HuH-7.5 (cell line): ENCODE data around the gene CYB5R4.

ENCODE experiments used
- DNase-seq: peaks from one replicate; pipeline ENCODE4 v3.0.0; 2011; ENCODE audit warnings: low spot score

CYB5R4 gene, protein sequence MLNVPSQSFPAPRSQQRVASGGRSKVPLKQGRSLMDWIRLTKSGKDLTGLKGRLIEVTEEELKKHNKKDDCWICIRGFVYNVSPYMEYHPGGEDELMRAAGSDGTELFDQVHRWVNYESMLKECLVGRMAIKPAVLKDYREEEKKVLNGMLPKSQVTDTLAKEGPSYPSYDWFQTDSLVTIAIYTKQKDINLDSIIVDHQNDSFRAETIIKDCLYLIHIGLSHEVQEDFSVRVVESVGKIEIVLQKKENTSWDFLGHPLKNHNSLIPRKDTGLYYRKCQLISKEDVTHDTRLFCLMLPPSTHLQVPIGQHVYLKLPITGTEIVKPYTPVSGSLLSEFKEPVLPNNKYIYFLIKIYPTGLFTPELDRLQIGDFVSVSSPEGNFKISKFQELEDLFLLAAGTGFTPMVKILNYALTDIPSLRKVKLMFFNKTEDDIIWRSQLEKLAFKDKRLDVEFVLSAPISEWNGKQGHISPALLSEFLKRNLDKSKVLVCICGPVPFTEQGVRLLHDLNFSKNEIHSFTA

DNA sequence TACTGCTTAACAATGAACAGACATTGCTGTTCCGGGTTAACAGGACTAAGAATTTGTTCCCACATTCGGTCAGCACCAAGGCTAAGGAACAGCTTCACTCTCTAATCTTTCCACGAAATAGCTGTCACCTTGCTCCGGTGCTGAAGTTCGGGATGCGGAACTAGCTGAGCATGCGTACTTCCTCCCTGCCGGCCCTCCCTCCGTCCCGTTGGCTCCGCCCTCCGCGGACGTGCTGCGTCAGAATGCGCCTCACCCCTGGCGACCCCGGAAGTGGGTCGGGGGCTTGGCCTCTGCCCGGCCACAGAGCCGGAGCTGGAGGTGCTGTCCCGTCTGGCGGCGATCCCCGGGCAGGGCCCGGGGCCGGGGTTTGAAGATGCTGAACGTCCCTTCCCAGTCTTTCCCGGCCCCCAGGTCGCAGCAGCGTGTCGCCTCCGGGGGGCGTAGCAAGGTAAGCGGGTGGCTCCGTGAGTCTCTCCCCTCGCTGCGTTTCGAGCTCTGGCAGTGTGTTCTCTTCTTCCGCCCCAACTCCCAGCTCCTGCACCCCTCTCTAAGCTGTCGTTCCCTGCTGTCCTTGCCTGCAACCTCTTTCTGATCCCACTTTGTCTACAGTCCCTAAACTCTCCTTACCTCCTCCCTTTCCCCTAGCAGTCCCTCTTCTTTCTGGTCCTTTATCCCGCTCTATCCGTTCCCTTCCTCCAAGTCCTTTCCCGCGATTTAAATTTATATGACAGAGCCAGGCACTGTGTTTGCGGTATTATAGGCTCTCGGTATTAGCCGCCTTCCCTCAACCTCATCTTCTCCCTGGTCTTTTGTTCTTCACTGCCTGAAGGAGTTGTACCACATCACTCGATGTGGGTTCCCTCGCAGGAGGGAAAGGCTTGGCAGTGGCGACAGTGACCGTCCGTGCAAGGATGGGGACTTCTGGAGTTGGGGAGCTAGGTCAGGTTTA lies at the start of gene CYB5R4:
Gene CYB5R4, plus strand, starts transcription at position 280 of the 949 bp plus-strand sequence. Its CDS starts 94 bp downstream, at position 374.
- DNase-seq, result peak; percentile 94

DNA sequence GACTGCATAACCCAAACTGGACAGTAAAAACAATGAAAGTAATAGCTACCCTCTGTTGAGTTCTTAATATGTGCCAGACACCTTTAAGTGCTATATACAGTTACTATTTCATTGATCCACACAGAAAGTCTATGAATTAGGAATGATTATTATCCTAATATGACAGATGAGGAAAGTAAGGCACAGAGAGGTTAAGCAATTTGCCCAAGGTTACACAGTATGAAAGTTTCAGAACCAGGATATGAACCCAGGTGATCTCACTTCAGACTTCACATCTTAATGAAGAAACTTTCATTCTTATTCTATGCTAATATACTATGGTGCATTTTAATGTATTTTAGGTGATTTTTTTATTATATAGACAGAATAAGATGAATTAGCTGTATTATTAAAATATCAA lies 46.9 kb upstream of the CYB5R4 start:
- no peak for DNase-seq

DNA sequence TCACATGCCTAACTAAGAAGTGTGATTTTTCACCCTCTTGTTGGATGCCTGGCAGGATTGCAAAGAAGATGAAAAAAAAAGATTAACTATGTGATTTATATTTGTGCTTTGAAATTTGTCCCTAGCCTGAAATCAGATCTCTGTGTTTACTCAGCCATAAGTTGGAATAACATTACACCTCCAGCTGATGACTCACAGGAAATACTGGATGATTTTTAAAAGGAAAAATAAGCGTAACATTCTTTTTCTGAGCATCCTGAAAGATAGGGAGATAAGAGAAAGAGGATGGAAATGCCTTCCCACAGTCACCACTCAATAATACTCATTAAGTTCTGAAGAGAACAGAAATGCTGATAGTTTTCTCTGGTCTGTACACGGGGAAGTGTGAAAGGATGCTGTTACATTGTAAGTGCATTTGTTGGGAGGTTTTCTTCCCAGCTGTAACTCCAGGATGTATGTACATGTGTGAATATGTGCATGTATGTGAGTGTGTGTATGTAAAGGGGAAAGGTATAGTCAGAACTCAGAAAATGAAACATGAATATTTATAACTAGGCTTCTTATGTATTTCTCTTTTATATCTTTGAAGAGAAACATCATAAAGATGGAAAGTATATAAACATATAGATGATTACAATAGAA lies 43.7 kb upstream of the CYB5R4 start:
- DNase-seq, result no peak

DNA sequence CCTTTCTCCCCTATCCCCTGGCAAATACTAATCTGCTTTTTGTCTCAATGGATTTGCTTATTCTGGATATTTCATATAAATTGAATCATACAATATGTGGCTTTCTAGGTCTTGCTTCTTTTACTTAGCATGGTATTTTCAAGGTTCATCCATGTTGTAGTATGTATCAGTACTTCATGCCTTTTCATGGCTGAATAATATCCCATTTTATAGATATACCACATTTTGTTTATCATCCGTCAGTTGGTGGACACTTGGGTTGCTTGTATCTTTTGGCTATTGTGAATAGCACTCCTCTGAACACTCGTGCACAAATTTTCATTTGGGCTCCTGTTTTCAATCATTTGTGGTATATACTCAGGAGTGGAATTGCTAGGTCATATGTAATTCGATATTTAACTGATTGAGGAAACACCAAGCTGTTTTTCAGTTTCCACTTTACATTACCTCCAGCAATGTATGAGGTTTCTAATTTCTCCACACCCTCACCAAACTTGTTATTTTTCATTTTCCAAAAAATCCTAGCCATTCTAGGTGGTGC lies 36.8 kb upstream of the CYB5R4 start:
- no peak for DNase-seq

DNA sequence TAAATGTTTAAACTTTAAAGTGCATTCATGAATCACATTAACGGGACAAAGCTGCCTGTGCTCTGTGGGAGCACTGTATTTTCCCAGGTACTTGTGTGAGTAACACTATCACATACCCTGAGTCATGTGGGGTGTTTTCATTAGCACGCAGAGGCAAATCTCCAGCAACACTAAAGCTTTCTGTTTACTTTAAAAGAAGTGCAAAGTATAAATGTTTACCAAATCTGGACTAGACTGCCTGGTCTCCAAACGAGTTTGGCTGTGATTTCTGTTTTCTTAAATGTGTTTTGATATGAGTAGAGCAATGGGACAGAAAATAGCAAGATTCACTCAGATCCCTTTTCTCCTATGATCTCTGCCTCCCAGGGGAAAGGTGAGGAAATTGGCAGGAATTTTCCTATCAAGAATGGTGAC lies 35.1 kb upstream of the CYB5R4 start:
- no peak for DNase-seq

DNA sequence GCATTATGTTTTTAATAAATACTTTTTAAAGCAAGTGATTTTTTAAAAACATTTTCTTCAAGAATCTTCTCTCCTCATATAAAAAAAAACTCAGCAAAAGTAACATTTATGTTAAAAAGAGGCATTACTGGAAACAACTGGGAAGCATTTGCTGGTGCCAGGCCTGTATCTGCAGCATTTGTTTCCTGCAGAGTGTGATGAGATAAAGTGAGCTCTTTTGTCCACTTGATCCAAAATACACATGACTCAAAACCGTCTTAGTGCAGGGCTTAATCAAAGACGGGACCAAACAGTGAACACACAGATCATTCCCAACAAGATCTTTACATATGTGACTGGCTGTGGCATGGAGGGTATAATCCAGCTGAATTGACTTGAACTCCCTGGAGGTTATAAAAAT lies 34.7 kb upstream of the CYB5R4 start:
- DNase-seq, result no peak

DNA sequence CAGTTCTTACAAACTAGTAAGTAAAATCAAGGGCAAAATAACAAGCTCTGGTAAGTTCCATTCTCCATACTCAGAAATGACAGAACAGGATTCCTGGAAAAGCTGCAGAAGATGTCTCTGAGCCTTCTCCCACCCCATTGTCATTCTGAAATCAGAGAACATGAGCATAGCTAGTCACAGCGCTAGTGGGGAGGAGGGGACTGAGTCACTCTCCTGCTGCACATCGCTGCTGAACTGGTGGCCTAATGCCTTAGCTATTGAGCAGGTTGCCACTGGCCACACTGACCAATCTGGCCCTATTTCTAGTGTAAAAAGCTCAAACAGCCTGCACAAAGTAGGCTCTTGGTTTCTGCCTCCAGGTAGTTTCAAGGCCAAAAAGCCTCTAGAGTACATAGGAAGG lies 32.4 kb upstream of the CYB5R4 start:
- no peak for DNase-seq

DNA sequence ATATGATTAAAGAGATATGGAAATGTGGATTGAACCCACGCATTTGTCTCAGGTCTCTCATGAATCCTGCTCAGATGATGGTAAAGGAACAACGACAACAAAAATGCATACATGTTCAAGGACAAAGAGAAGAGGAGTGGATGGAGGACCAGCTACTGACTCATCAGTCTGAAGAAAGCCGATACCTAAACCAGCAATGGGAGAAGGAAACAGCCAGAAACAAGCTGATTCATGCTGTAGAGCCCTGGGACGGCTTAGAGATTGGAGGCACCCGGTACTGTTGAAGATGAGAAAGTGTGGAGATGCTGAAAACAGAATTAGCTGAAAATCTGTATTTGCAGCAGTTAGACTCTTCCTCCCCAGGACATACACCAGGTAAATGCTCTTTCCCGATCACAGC lies 20.8 kb upstream of the CYB5R4 start:
- DNase-seq, result no peak

DNA sequence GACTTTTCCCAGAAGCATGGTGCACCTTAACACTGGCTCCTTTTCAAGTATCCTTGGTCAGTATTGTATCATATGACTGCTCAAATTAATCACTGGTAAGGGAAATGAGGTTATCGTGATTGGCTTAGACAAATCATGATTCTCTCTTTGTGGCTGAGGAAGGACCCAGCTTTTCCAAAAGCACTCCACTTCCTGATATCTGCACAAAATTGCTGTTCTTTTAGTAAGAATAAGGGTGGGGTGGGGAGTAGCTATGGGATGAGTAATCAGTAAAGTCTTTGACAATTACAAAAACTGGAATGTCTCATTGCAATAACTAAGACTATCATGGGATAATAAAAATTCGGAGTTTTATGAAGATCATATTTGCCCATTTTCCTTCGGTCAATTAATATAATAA lies 15.3 kb upstream of the CYB5R4 start:
- no peak for DNase-seq

DNA sequence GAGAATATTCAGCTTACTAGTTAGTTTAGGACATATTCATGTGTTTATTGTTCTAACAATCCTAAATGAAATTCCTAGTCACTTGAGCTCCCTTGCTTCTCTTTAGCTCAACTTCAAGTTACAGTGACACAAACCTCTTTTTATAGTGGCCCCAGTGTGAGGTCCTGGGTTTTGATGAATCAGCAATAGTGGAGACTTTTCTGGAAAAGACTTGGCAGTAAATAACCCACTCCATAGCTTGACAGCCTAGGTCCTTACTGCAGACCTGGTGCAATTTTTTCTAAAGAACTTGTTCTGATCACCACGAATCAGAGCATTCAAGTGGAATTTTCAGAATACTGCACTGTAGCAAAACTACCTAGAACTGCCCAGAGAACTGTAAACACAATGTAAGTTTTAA lies 13.2 kb upstream of the CYB5R4 start:
- no peak for DNase-seq

DNA sequence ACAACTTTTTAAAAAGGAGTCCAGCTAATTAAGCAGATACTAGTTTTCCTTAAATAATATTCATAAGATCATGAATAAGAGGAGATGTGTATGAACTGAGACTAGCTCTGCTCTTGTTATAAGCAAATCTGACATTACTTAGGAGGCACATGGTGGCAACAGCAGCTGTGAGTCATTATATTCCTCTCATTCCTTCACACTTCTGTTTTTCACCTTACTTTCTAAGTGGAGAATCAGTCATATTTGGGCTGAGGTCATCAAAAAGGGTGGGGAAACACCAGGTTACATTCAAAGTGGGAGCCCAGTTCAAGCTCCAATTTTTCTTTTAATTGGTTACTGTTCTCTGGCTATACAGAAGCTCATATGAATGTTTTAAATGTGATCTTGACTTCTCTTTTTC lies 12.3 kb upstream of the CYB5R4 start:
- no peak for DNase-seq

DNA sequence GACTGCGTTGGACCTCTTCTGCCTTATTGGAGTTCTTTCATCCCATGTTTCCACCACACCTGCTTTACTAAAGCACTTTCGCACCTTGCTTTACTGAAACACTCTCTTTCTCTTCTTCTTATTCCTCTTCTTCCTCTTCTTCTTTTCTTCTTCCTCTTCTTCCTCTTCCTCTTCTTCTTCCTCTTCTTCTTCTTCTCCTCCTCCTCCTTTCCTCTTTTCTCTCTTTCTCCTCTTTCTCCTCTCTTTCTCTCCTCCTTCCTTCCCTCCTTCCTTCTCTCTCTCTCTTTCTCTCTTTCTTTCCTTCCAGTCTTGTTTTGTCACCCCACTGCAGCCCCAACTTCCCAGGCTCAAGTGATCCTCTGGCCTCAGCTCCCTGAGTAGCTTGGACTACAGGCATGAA lies 10.4 kb upstream of the CYB5R4 start:
- no peak for DNase-seq

DNA sequence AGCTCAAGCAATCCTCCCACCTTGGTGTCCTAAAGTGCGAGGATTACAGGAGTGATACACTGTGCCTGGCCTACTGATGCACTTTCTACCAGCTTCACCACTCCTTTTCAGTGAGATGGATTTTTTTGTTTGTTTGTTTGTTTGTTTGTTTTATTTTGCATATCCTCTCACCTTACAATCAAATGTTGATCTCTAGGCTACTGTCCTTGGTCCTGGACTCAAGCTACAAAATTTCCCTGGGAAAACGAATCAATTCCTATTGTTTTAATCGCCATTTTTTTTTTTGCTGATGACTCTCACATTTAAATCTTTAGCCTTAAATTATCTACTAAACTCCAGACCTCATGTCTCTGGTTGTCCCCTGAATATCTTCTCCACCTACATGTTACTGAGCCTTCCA lies 9.9 kb upstream of the CYB5R4 start:
- DNase-seq, result no peak

DNA sequence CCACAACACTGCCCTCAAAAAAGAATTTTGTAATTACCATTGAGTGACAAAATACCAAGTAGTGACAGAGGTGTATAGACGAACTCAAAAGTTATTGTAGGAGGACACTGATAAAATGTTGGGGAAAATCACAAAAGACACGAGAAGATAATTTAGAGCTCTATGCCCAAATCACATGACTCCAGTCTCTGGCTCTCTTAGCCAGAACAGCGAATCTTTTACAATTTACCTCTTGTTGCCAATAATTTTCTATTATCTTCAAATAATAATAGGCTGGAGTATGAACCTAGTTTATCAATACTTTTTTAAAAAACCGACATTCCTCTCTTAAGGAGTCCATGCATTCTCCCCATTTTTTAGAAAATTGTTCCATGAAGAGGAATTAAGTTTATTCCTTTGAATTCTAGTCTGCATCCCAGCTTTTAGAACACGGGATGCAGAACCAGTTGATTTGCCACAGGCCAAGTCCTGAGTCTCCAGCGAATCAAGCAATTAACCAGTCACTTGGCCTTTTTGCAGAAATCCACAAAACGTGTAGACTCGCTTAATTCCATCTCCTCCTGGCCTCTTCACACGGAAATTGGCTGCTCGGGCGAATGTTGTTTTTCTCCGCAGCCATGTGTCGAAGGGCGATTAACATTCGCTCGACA lies 6.8 kb upstream of the CYB5R4 start:
- DNase-seq, result no peak

DNA sequence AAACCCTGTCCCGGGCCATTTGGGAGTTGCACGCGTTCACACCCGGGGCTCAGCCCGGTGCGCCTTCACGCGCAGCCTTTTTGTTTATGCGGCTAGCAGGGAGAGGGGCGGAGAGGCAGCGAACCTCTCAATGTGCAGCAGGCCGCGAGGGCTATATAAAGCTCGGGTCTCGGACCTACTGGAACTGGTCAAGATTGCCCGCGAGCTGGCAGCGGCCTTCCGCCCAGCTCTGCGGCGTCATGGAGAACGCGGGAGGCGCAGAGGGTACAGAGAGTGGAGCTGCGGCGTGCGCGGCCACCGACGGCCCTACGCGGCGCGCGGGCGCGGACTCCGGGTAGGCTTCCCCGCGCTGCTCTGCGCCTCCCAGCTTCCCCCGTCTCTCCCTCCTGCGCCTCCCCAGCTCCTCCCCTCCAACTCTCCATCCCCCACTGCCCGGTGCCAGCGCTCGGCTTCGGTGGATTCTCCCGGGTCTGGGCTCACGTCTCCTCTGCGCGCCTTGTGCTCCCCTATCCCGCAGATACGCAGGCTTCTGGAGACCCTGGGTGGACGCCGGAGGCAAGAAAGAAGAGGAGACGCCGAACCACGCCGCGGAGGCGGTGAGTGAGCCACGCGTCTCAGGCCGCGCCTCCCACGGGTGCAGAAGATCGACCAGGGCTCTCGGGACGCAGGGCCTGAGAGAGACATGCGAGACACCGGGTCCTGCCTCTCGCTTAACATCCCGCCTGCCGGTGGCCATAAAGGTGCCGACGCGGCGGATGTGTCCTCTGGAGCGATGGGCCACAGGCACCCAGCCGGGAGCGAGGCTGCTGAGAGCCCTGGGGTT lies 6.1 kb upstream of the CYB5R4 start, which contains the start of gene RIPPLY2:
Gene RIPPLY2, plus strand, starts transcription at position 183 of the 823 bp plus-strand sequence. Its CDS starts 57 bp downstream, at position 240.
- DNase-seq, result no peak

DNA sequence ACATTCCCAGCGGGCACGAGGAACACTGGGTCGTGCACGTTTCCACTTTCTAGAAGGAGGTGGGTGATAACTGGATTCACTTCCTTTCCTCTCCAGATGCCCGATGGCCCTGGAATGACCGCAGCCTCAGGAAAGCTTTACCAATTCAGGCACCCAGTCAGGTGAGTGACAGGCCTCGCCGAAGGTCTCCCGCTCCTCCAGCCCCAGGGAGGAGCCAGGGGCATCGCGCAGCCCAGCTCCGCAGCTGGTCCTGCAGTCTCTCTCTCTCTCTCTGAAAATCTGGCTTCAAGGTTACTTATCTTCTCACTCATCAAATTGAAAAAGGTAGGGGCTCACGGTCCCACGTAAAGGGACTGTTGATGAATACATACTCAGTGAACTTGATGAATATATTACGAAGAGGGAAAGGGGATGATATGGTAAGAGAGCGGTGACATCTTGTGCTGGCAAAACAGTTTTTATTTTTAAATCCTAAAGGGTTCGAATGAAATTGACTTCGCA lies 5.4 kb upstream of the CYB5R4 start:
- DNase-seq, result no peak

DNA sequence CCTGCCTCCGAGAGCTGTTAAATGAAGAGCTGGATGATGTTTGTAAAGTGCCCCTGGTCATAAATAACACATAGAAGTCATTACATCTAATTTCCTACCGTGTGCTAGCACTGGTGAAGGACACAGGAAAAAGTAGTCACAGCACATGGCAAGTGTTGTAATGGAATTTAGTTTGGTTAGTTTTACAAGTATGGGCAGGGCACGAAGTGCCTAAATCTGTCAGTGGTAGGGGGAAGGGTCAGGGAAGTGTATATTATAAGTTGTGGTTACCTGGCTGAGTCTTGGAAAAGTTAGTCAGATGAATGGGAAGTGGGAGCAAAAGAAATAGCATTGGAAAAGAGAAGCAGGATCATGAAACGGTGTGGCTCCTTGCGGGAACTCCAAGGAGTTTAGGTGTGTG lies 4.7 kb upstream of the CYB5R4 start:
- DNase-seq, result no peak

DNA sequence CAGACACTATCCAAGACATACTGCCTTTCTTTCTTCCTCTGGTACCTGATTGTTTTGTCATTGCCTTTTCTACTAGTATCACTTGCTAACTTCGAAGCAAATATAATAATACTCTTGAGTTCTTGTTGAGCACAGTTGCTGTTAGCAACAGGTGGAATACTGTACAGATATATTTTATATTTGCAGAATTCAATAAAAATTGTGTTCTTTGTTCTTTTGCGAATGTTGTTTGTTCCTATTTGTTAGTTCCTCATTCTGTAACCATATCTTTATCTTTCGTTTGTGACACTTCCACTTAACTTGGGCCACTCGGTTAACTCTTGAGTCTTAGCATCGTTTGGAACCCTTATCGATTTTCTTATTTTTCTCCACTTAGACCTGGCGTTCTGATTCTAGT lies 868 bp downstream of the CYB5R4 start:
- DNase-seq, result no peak

DNA sequence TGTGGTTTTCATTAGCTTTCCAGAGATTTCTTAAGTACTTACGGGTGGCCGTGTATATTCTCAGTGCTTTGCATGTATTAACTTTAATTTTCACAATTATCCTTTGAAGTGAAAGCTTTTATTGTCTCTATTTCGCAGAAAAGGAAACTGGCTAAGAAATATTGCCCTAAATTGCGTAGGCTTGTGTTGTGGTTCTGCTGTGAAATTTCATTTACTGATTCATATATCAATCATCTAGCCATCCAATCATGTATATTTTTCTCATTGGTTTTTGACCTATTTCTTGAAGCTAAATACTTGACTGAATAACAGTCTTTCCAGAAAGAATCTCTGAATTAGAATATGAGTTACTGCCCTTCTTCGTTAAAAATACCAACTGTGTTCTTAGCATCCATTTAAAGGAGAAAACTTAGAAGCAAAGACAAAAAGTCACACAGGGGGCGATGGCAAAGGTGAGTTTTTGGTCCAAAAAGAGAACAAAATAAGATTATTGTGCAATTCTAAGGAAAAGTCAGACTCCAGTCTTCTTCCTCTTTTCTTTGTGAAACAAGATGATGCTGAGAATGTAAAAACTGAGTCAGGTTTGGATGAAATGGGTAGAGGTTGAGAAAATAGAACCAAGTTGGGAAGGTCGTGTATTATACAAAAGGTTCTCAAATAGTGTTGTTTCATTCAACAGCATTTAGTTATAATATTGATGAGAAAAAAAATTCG lies 1.4 kb downstream of the CYB5R4 start:
- no peak for DNase-seq
